Brain microvascular endothelial cell (primary cell): Measurements from ENCODE around the gene DDX55.
"Not testable (repeated sequence)": the region's sequence is repeated elsewhere in the genome, so short reads cannot be mapped to it uniquely, and the experiment has no call there.

Experiments used
- DNase-seq: peaks from one replicate; pipeline ENCODE4 v3.0.0-alpha.2; 2020
- H3K27ac ChIP-seq: fragments of 250-450 bp; sonication (Bioruptor Pico); 2 replicates; pipeline ENCODE4 v1.5.1; 2020; ENCODE audit warnings: mild to moderate bottlenecking, moderate library complexity
- H3K27me3 ChIP-seq: fragments of 250-450 bp; sonication (Bioruptor Pico); replicated peaks from 2 replicates; pipeline ENCODE4 v1.5.1; 2020; ENCODE audit warnings: mild to moderate bottlenecking
- H3K36me3 ChIP-seq: fragments of 250-450 bp; sonication (Bioruptor Pico); replicated peaks from 2 replicates; pipeline ENCODE4 v1.5.1; 2020; ENCODE audit warnings: mild to moderate bottlenecking
- H3K4me3 ChIP-seq: 2 replicates; pipeline ENCODE4 v1.5.1; 2011; ENCODE audit warnings: low read depth, mild to moderate bottlenecking, control low read depth, low read length, moderate library complexity
- in situ Hi-C: cut with HindIII; loops from 2 replicates; pipeline ENCODE4 v1.10.0; 2017; ENCODE audit warnings: low sequenced_read_pairs, low pct_ligation_motif_present
- TF ChIP-seq, protein P1 (sequence below): IDR thresholded peaks from 2 replicates; pipeline ENCODE4 v1.5.1; 2011; ENCODE audit warnings: low read depth, mild to moderate bottlenecking, moderate library complexity, low read length, control low read depth, inconsistent platforms; ENCODE audit errors: missing control alignments

DDX55 gene, protein sequence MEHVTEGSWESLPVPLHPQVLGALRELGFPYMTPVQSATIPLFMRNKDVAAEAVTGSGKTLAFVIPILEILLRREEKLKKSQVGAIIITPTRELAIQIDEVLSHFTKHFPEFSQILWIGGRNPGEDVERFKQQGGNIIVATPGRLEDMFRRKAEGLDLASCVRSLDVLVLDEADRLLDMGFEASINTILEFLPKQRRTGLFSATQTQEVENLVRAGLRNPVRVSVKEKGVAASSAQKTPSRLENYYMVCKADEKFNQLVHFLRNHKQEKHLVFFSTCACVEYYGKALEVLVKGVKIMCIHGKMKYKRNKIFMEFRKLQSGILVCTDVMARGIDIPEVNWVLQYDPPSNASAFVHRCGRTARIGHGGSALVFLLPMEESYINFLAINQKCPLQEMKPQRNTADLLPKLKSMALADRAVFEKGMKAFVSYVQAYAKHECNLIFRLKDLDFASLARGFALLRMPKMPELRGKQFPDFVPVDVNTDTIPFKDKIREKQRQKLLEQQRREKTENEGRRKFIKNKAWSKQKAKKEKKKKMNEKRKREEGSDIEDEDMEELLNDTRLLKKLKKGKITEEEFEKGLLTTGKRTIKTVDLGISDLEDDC

DNA sequence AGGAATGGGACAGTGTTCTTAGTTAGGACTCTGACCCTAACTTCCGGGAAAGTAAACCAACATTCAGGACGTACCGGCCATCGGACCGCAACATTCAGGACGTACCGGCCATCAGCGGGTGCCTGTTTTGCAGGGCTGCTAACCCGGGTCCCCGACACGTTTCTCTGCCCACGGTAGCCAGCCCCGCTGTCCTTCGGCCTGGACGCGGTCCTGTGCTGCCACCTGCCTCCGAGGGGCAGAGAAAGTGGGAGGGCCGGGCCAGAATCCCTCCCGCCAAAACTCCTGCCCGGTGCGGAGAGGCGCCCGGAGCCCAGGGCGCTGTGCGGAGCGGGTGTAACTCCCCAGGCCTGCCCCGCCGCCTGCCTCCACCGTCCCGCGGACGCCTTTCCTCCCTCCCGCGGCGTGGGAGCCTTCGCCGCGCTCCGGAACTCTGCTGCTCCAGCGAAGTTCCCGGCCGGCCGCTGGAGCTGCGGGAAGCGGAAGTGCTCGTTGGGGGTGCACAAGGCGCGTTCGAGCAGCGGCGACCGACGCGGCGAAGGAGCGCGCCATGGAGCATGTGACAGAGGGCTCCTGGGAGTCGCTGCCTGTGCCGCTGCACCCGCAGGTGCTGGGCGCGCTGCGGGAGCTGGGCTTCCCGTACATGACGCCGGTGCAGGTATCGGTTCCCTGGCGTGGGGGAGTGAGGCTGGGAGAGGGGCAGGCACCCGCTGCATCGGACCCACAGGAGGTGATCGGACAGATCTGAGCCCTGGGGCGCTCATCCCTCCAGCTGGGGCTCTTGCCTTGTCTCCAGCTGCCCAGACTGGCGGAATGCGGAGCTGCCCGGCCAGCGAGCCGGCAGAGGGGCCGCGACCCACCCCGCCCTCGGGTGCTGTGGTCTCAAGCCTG is at the start of gene DDX55:
Gene DDX55, plus strand, starts transcription at position 498 of the 888 bp plus-strand sequence. Its CDS starts 50 bp downstream, at position 548.
- TF ChIP-seq, protein P1, sequence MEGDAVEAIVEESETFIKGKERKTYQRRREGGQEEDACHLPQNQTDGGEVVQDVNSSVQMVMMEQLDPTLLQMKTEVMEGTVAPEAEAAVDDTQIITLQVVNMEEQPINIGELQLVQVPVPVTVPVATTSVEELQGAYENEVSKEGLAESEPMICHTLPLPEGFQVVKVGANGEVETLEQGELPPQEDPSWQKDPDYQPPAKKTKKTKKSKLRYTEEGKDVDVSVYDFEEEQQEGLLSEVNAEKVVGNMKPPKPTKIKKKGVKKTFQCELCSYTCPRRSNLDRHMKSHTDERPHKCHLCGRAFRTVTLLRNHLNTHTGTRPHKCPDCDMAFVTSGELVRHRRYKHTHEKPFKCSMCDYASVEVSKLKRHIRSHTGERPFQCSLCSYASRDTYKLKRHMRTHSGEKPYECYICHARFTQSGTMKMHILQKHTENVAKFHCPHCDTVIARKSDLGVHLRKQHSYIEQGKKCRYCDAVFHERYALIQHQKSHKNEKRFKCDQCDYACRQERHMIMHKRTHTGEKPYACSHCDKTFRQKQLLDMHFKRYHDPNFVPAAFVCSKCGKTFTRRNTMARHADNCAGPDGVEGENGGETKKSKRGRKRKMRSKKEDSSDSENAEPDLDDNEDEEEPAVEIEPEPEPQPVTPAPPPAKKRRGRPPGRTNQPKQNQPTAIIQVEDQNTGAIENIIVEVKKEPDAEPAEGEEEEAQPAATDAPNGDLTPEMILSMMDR = peak; percentile 59
- DNase-seq = peak; percentile 59
- Histone ChIP-seq H3K36me3 (peaks cover 35% of the 10 kb centered on the region), H3K27ac (peak within 1 kb of the TSS; percentile 75), H3K27me3 (no peaks in the 10 kb centered on the region), H3K4me3 (peak within 1 kb of the TSS; percentile 100)
- in situ Hi-C loops = no loop called here

DNA sequence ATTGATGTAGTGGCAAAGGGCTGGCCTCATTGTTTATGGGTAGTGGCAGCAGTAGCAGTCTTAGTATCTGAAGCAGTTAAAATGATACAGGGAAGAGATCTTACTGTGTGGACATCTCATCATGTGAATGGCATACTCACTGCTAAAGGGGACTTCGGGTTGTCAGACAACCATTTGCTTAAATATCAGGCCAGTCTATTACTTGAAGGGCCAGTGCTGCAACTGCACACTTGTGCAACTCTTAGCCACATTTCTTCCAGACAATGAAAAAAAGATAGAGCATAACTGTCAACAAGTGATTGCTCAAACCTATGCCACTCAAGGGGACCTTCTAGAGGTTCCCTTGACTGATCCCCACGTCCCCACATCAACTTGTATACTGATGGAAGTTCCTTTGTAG is 47.8 kb upstream of the DDX55 start:
- H3K4me3 ChIP-seq, DNase-seq, H3K36me3 ChIP-seq, H3K27me3 ChIP-seq, H3K27ac ChIP-seq, in situ Hi-C loops: not testable (repeated sequence)

DNA sequence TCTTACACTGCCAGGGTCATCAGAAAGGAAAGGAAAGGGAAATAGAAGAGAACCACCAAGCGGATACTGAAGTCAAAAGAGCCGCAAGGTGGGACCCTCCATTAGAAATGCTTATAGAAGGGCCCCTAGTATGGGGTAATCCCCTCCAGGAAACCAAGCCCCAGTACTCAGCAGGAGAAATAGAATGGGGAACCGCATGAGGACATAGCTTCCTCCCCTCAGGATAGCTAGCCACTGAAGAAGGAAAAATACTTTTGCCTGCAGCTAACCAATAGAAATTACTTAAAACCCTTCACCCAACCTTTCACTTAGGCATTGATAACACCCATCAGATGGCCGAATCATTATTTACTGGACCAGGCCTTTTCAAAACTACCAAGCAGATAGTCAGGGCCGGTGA is 47.1 kb upstream of the DDX55 start:
- H3K36me3 ChIP-seq, H3K4me3 ChIP-seq, DNase-seq, H3K27ac ChIP-seq, H3K27me3 ChIP-seq, in situ Hi-C loops: not testable (repeated sequence)

DNA sequence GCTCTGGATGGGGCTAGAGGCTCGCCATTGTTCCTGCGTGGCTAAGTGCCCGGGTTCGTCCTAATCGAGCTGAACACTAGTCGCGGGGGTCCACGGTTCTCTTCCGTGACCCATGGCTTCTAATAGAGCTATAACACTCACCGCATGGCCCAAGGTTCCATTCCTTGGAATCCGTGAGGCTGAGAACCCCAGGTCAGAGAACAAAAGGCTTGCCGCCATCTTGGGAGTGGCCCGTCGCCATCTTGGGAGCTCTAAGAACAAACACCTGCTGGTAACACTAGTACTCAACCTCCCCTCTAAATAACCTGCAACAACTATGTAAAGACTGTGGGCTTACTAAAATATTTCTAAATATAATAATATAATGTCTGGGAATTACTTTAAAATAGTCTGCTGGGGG is 43.4 kb upstream of the DDX55 start:
- H3K27me3 ChIP-seq, H3K36me3 ChIP-seq, DNase-seq, in situ Hi-C loops, H3K27ac ChIP-seq, H3K4me3 ChIP-seq: not testable (repeated sequence)

DNA sequence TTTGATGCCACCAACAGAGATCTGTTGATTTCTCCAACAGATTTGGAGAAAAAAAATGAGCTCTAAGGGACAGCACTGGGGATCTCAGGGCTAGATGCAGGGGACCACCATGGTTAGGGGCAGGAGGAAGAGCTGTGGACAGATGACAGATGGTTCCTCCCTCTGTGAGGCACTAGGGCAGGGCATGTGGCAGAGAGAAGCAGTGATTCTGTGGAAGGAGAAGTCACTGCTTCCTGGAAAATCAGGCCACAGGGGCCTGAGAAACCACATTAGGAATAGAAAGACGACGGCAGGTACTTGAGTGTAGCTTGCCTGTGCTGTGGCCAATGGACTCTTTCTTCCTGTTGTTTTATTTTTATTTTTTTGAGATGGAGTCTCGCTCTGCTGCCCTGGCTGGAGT is 42.4 kb upstream of the DDX55 start:
- Histone ChIP-seq H3K4me3 (no peak overlapping the region), H3K27me3 (no peaks in the 10 kb centered on the region), H3K27ac (no peak overlapping the region), H3K36me3 (no peaks in the 10 kb centered on the region)
- DNase-seq = no peak
- TF ChIP-seq, protein P1 = no peak
- in situ Hi-C loops = no loop called here

DNA sequence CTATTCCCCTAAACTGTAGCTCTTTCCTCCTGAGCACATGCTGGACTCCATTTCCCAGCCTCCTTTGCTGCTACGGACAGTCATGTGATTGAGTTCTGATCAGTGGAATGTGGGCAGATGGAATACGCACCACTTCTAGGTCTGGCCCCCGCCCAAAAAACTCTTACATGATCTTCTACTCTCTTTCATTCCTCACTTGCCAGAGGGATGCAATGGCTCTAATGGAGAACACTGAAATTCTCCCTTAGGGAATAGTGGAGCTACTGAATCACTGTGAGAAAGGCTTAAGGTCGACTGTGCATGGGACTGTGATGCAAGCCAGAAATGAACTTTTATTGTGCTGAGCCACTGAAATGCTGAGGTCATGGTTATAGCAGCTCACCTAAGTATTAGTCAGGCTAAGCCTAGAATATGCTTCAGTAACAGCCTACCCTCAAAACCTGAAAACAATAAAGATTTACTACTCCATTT is 30.5 kb upstream of the DDX55 start:
- Histone ChIP-seq H3K27ac (no peak overlapping the region), H3K4me3 (no peak overlapping the region), H3K36me3 (no peaks in the 10 kb centered on the region), H3K27me3 (no peaks in the 10 kb centered on the region)
- in situ Hi-C loops = no loop called here
- DNase-seq = peak; percentile 81
- TF ChIP-seq, protein P1 = no peak

DNA sequence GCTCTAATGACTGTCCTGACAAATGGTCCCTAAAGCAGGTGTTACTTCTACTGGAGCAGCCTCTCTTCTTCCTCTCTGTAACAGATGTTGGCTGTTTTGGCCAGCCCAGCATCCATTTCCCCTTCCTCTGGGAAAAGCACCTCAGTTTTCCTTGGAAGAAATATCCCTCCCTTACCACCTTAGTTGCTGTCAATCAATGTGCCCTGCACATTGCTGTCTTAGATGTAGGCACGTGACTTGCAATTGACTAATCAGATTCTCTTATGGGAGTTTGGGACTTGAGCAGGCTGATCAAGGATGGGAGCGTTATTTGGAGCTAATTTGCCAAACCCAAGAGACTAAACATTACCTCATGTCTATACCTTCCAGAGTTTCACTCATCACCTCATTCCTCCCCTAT is 29.5 kb upstream of the DDX55 start:
- in situ Hi-C loops = no loop called here
- Histone ChIP-seq H3K27me3 (no peaks in the 10 kb centered on the region), H3K36me3 (no peaks in the 10 kb centered on the region), H3K4me3 (no peak overlapping the region), H3K27ac (no peak overlapping the region)
- no peak for DNase-seq
- TF ChIP-seq, protein P1 = no peak
